ENCODE measurements around the gene AMZ2.

Gene AMZ2

GRCh38 chr17:68291836-68292688 is 44.2 kb downstream of the AMZ2 start:
- no peaks in the 10 kb centered on the region for H3K9me3 ChIP-seq (ENCODE audit: control insufficient read depth, low read length)
- no peaks in the 10 kb centered on the region for H3K36me3 ChIP-seq (ENCODE audit: control insufficient read depth in 1 of 2, insufficient read depth in 2 of 2, low read depth in 1 of 2, low read length in 2 of 2)
- peak; percentile 85 for DNase-seq
- H2BK5ac ChIP-seq (ENCODE audit: low read depth, low read length, poor library complexity, severe bottlenecking): no peak overlapping the region
- peak overlapping the region; percentile 34 to 93 for H3K4ac ChIP-seq (ENCODE audit: low read depth in 1 of 2, low read length in 2 of 2)
- peak overlapping the region; percentile 81 for H2BK15ac ChIP-seq (ENCODE audit: low read depth, poor library complexity, severe bottlenecking)
- peak overlapping the region; percentile 100 for H3K4me2 ChIP-seq (ENCODE audit: low read length, poor library complexity, severe bottlenecking)
- H3K9ac ChIP-seq (ENCODE audit: low read length): peak overlapping the region; percentile 77
- no peak overlapping the region for H3K23ac ChIP-seq (ENCODE audit: low read length in 2 of 2)
- peak overlapping the region; percentile 91 for H4K8ac ChIP-seq (ENCODE audit: low read length)
- H3K4me3 ChIP-seq (ENCODE audit: insufficient read depth in 1 of 2, low read depth in 1 of 2, low read length in 2 of 2): peak overlapping the region; percentile 76 to 82
- peak overlapping the region in 1 of 2 experiments; percentile 68 for H3K14ac ChIP-seq (ENCODE audit: low read length in 2 of 2)
- H2AFZ ChIP-seq (ENCODE audit: low read depth, low read length): peak overlapping the region; percentile 32
- peak overlapping the region in 1 of 2 experiments; percentile 30 for H2BK12ac ChIP-seq (ENCODE audit: low read length in 2 of 2)
- peaks cover 29 to 55% of the 10 kb centered on the region in 2 experiments for H3K27me3 ChIP-seq (ENCODE audit: control insufficient read depth in 1 of 2, insufficient read depth in 1 of 2, low read length in 2 of 2)
- H2BK120ac ChIP-seq (ENCODE audit: low read depth, low read length): peak overlapping the region; percentile 96
- no peaks in the 10 kb centered on the region for H3K79me1 ChIP-seq (replicated peaks; ENCODE audit: low read length, poor library complexity, severe bottlenecking)
- no peak overlapping the region for H2AK5ac ChIP-seq (ENCODE audit: low read length, severe bottlenecking)
- peak overlapping the region; percentile 81 to 86 for H3K18ac ChIP-seq (ENCODE audit: low read depth in 1 of 2, low read length in 2 of 2)
- no peak overlapping the region for H3K27ac ChIP-seq (ENCODE audit: low read length, poor library complexity, severe bottlenecking)
- H4K91ac ChIP-seq (ENCODE audit: low read length): peak overlapping the region; percentile 92
- 2% methylated on average over 56 of the region's 76 CpGs for WGBS
- H3K4me1 ChIP-seq (ENCODE audit: control insufficient read depth, insufficient read depth, low read depth, low read length): peaks cover 12% of the 10 kb centered on the region

DNA sequence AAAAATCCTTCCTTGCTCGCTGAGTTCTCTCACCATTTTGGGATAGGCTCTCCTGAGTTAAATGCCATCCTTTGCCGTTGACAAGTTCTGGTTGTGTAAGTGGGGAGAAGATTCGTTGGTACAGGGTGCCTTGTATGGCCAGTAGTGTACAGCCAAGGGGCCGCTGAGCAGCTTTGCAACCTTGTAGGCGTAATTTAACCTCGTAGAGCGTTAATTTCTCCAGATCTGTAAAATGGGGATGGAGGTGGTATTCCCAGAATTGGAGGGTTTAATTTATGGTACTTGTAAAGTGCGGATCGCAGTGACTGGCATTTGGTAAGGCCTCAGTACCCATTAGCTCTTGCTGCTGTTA is 44.8 kb downstream of the AMZ2 start:
- no peak overlapping the region for H3K27ac ChIP-seq (ENCODE audit: low read length, poor library complexity, severe bottlenecking)
- peaks cover 29 to 55% of the 10 kb centered on the region in 2 experiments for H3K27me3 ChIP-seq (ENCODE audit: control insufficient read depth in 1 of 2, insufficient read depth in 1 of 2, low read length in 2 of 2)
- peak overlapping the region in 1 of 2 experiments; percentile 86 for H3K18ac ChIP-seq (ENCODE audit: low read depth in 1 of 2, low read length in 2 of 2)
- peak overlapping the region; percentile 100 for H3K4me2 ChIP-seq (ENCODE audit: low read length, poor library complexity, severe bottlenecking)
- 45% methylated on average over 9 of the region's 9 CpGs for WGBS
- no peak overlapping the region for H2BK15ac ChIP-seq (ENCODE audit: low read depth, poor library complexity, severe bottlenecking)
- H3K4me3 ChIP-seq (ENCODE audit: insufficient read depth in 1 of 2, low read depth in 1 of 2, low read length in 2 of 2): peak overlapping the region in 1 of 2 experiments; percentile 82
- H3K4ac ChIP-seq (ENCODE audit: low read depth in 1 of 2, low read length in 2 of 2): no peak overlapping the region
- DNase-seq: no peak
- no peak overlapping the region for H4K91ac ChIP-seq (ENCODE audit: low read length)
- H4K8ac ChIP-seq (ENCODE audit: low read length): no peak overlapping the region
- H2BK12ac ChIP-seq (ENCODE audit: low read length in 2 of 2): no peak overlapping the region
- H3K9ac ChIP-seq (ENCODE audit: low read length): peak overlapping the region; percentile 77
- H3K14ac ChIP-seq (ENCODE audit: low read length in 2 of 2): no peak overlapping the region
- H3K9me3 ChIP-seq (ENCODE audit: control insufficient read depth, low read length): no peaks in the 10 kb centered on the region
- H3K79me1 ChIP-seq (replicated peaks; ENCODE audit: low read length, poor library complexity, severe bottlenecking): no peaks in the 10 kb centered on the region
- H2AK5ac ChIP-seq (ENCODE audit: low read length, severe bottlenecking): no peak overlapping the region
- H3K23ac ChIP-seq (ENCODE audit: low read length in 2 of 2): no peak overlapping the region
- H2BK5ac ChIP-seq (ENCODE audit: low read depth, low read length, poor library complexity, severe bottlenecking): no peak overlapping the region
- no peak overlapping the region for H2AFZ ChIP-seq (ENCODE audit: low read depth, low read length)
- peaks cover 12% of the 10 kb centered on the region for H3K4me1 ChIP-seq (ENCODE audit: control insufficient read depth, insufficient read depth, low read depth, low read length)
- no peak overlapping the region for H2BK120ac ChIP-seq (ENCODE audit: low read depth, low read length)
- H3K36me3 ChIP-seq (ENCODE audit: control insufficient read depth in 1 of 2, insufficient read depth in 2 of 2, low read depth in 1 of 2, low read length in 2 of 2): no peaks in the 10 kb centered on the region

GRCh38 chr17:68293490-68294195 is 45.8 kb downstream of the AMZ2 start:
- no peaks in the 10 kb centered on the region for H3K9me3 ChIP-seq (ENCODE audit: control insufficient read depth, low read length)
- H2BK12ac ChIP-seq (ENCODE audit: low read length in 2 of 2): no peak overlapping the region
- peaks cover 29 to 55% of the 10 kb centered on the region in 2 experiments for H3K27me3 ChIP-seq (ENCODE audit: control insufficient read depth in 1 of 2, insufficient read depth in 1 of 2, low read length in 2 of 2)
- H2AFZ ChIP-seq (ENCODE audit: low read depth, low read length): no peak overlapping the region
- H2AK5ac ChIP-seq (ENCODE audit: low read length, severe bottlenecking): no peak overlapping the region
- H3K4me1 ChIP-seq (ENCODE audit: control insufficient read depth, insufficient read depth, low read depth, low read length): peaks cover 12% of the 10 kb centered on the region
- no peak overlapping the region for H4K91ac ChIP-seq (ENCODE audit: low read length)
- no peaks in the 10 kb centered on the region for H3K36me3 ChIP-seq (ENCODE audit: control insufficient read depth in 1 of 2, insufficient read depth in 2 of 2, low read depth in 1 of 2, low read length in 2 of 2)
- H3K27ac ChIP-seq (ENCODE audit: low read length, poor library complexity, severe bottlenecking): no peak overlapping the region
- no peak overlapping the region for H3K9ac ChIP-seq (ENCODE audit: low read length)
- H3K4ac ChIP-seq (ENCODE audit: low read depth in 1 of 2, low read length in 2 of 2): peak overlapping the region in 1 of 2 experiments; percentile 13
- H2BK120ac ChIP-seq (ENCODE audit: low read depth, low read length): no peak overlapping the region
- no peak overlapping the region for H2BK15ac ChIP-seq (ENCODE audit: low read depth, poor library complexity, severe bottlenecking)
- no peak overlapping the region for H3K4me3 ChIP-seq (ENCODE audit: insufficient read depth in 1 of 2, low read depth in 1 of 2, low read length in 2 of 2)
- no peak overlapping the region for H4K8ac ChIP-seq (ENCODE audit: low read length)
- H2BK5ac ChIP-seq (ENCODE audit: low read depth, low read length, poor library complexity, severe bottlenecking): no peak overlapping the region
- peak overlapping the region in 1 of 2 experiments; percentile 49 for H3K18ac ChIP-seq (ENCODE audit: low read depth in 1 of 2, low read length in 2 of 2)
- no peak for DNase-seq
- H3K4me2 ChIP-seq (ENCODE audit: low read length, poor library complexity, severe bottlenecking): no peak overlapping the region
- no peak overlapping the region for H3K23ac ChIP-seq (ENCODE audit: low read length in 2 of 2)
- no peaks in the 10 kb centered on the region for H3K79me1 ChIP-seq (replicated peaks; ENCODE audit: low read length, poor library complexity, severe bottlenecking)
- WGBS: 88% methylated on average over 6 of the region's 6 CpGs
- no peak overlapping the region for H3K14ac ChIP-seq (ENCODE audit: low read length in 2 of 2)

DNA sequence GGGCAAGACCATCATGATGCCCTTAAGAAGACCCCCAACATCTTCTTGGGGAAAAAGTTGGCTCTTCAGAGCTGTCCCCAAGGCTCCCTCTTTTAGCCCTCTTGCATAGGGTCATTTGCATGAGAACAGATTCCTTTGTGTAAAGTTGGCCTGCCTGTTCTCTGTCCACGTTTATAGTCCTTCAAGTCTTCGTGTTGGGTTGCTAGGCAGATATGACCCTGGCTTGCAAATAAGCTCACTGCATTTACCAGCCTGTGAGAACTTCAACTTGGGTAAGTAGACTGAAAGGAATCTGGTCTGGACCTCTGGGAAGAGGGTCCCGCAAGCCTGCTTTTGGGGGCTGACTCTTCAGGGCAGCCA is 46.3 kb downstream of the AMZ2 start:
- Histone ChIP-seq H3K27me3 (ENCODE audit: control insufficient read depth in 1 of 2, insufficient read depth in 1 of 2, low read length in 2 of 2) (peaks cover 29 to 55% of the 10 kb centered on the region in 2 experiments), H4K8ac (ENCODE audit: low read length) (no peak overlapping the region), H3K4me1 (ENCODE audit: control insufficient read depth, insufficient read depth, low read depth, low read length) (peaks cover 12% of the 10 kb centered on the region), H2BK120ac (ENCODE audit: low read depth, low read length) (no peak overlapping the region), H3K9ac (ENCODE audit: low read length) (no peak overlapping the region), H4K91ac (ENCODE audit: low read length) (no peak overlapping the region), H3K4me2 (ENCODE audit: low read length, poor library complexity, severe bottlenecking) (no peak overlapping the region), H2BK15ac (ENCODE audit: low read depth, poor library complexity, severe bottlenecking) (no peak overlapping the region), H3K18ac (ENCODE audit: low read depth in 1 of 2, low read length in 2 of 2) (no peak overlapping the region), H3K4ac (ENCODE audit: low read depth in 1 of 2, low read length in 2 of 2) (peak overlapping the region in 1 of 2 experiments; percentile 13), H3K4me3 (ENCODE audit: insufficient read depth in 1 of 2, low read depth in 1 of 2, low read length in 2 of 2) (no peak overlapping the region), H3K36me3 (ENCODE audit: control insufficient read depth in 1 of 2, insufficient read depth in 2 of 2, low read depth in 1 of 2, low read length in 2 of 2) (no peaks in the 10 kb centered on the region), H2AK5ac (ENCODE audit: low read length, severe bottlenecking) (no peak overlapping the region), H3K79me1 (replicated peaks; ENCODE audit: low read length, poor library complexity, severe bottlenecking) (no peaks in the 10 kb centered on the region), H3K14ac (ENCODE audit: low read length in 2 of 2) (no peak overlapping the region), H3K23ac (ENCODE audit: low read length in 2 of 2) (no peak overlapping the region), H2BK5ac (ENCODE audit: low read depth, low read length, poor library complexity, severe bottlenecking) (no peak overlapping the region), H3K27ac (ENCODE audit: low read length, poor library complexity, severe bottlenecking) (no peak overlapping the region), H3K9me3 (ENCODE audit: control insufficient read depth, low read length) (no peaks in the 10 kb centered on the region), H2AFZ (ENCODE audit: low read depth, low read length) (no peak overlapping the region), H2BK12ac (ENCODE audit: low read length in 2 of 2) (no peak overlapping the region)
- 81% methylated on average over 3 of the region's 3 CpGs for WGBS
- DNase-seq: peak; percentile 43

Data from mesenchymal stem cell (in vitro differentiated cells and primary cell).